ENCODE results near the gene DGKI. TPM values are rescaled to one million over a fixed set of nuclear protein-coding genes. Genes with fewer than 3 reads are reported as not detected.
A peak's percentile ranks its signal among the peaks of the same experiment; 100 is the strongest.

DGKI gene
- total and polyA plus RNA-seq, 2 of the 13 experiments (the other 11 are each of a cell fraction or from before 2014, with no cell fraction given): 0.09 to 0.17 TPM

DNA sequence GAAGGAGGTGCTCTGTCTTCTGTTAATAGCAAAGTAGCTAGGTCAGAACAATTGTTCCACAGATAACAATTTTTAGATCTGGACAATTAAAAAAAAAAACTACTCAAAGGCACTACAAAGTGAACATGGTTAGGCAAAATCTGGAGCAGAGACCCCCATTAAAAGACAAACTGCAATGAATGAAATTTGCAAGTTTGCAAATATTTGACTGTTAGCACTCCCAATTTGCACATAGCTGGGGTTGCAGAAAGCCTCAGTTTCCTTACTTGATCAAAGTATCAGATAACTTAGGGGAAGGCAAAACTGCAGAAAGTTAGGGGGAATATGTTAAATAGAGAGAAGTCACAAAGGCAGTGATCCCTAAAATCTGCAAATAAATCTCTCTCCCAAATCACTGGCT lies 68.3 kb downstream of the DGKI start:
- Histone ChIP-seq H3K4me2 (ENCODE audit: low read depth, low read length) (no peak overlapping the region), H2AFZ (ENCODE audit: low read length) (no peak overlapping the region), H4K20me1 (ENCODE audit: insufficient read depth, low read length) (no peaks in the 10 kb centered on the region), H3K79me2 (ENCODE audit: insufficient read depth, low read length) (no peaks in the 10 kb centered on the region), H3K36me3 (replicated peaks in 1 of 2; ENCODE audit: control insufficient read depth in 1 of 2, insufficient read depth in 2 of 2, low read length in 2 of 2) (no peaks in the 10 kb centered on the region), H3K27ac (ENCODE audit: extremely low read length, insufficient read depth, low read length) (no peak overlapping the region), H3K4me1 (ENCODE audit: insufficient read depth, low read length) (no peaks in the 10 kb centered on the region), H3K9me3 (ENCODE audit: low read length) (no peaks in the 10 kb centered on the region), H3K27me3 (ENCODE audit: control insufficient read depth in 1 of 2, insufficient read depth in 2 of 2, low read length in 2 of 2) (peaks cover 0 to 11% of the 10 kb centered on the region in 2 experiments; a peak in 3 of 5 replicates), H3K9ac (ENCODE audit: insufficient read depth, low read depth, low read length) (no peak overlapping the region), H3K4me3 (replicated peaks in 1 of 3; ENCODE audit: insufficient read depth in 1 of 3, low read depth in 2 of 3, low read length in 3 of 3) (no peak overlapping the region)
- no peak for FAIRE-seq
- ATAC-seq: no peak
- ChIA-PET POLR2A (no interaction called here), CTCF (ENCODE audit: low intra/inter-chr PET ratio, low total read pairs) (no interaction called here)
- no TSS peak for BruUV-seq (replicated peaks)
- no peak for DNase-seq (ENCODE audit: low spot score)
- intact Hi-C loops (cut with micrococcal nuclease; ENCODE audit: unreplicated experiment) (no loop called here), in situ Hi-C loops (cut with HindIII; ENCODE audit: extremely low pct_ligation_motif_present, low pct_unique_long_range_greater_than_20kb) (no loop called here)
- TF ChIP-seq ZNF816 (CRISPR knock-in tag; IDR thresholded peaks at IDR 0.05; ENCODE audit: borderline replicate concordance) (no peak), ZNF570 (CRISPR knock-in tag; IDR thresholded peaks at IDR 0.05; ENCODE audit: borderline replicate concordance) (no peak), HOXA5 (CRISPR knock-in tag; IDR thresholded peaks at IDR 0.05) (no peak), SRSF9 (IDR thresholded peaks at IDR 0.05; ENCODE audit: borderline replicate concordance, insufficient read depth, low read depth, low read length, poor library complexity, severe bottlenecking) (no peak), ZNF292 (CRISPR knock-in tag; IDR thresholded peaks at IDR 0.05; ENCODE audit: borderline replicate concordance, low read depth) (no peak), ZNF749 (CRISPR knock-in tag; IDR thresholded peaks at IDR 0.05; ENCODE audit: borderline replicate concordance) (no peak), EED (CRISPR knock-in tag; IDR thresholded peaks at IDR 0.05) (no peak), NKX3-1 (CRISPR knock-in tag; IDR thresholded peaks at IDR 0.05) (no peak), MAFK (conservative IDR thresholded peaks at IDR 0.05 in 1 of 2, IDR thresholded peaks at IDR 0.05 in 1 of 2; ENCODE audit: low read length in 2 of 2) (peak; percentile 55 to 68)
- TF ChIP-seq, protein P1, sequence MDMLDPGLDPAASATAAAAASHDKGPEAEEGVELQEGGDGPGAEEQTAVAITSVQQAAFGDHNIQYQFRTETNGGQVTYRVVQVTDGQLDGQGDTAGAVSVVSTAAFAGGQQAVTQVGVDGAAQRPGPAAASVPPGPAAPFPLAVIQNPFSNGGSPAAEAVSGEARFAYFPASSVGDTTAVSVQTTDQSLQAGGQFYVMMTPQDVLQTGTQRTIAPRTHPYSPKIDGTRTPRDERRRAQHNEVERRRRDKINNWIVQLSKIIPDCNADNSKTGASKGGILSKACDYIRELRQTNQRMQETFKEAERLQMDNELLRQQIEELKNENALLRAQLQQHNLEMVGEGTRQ (IDR thresholded peaks at IDR 0.05; ENCODE audit: low read depth, low read length): no peak
- TF ChIP-seq, protein P1 (CRISPR knock-in tag; IDR thresholded peaks at IDR 0.05; ENCODE audit: borderline replicate concordance): no peak
- TF ChIP-seq, protein P2, sequence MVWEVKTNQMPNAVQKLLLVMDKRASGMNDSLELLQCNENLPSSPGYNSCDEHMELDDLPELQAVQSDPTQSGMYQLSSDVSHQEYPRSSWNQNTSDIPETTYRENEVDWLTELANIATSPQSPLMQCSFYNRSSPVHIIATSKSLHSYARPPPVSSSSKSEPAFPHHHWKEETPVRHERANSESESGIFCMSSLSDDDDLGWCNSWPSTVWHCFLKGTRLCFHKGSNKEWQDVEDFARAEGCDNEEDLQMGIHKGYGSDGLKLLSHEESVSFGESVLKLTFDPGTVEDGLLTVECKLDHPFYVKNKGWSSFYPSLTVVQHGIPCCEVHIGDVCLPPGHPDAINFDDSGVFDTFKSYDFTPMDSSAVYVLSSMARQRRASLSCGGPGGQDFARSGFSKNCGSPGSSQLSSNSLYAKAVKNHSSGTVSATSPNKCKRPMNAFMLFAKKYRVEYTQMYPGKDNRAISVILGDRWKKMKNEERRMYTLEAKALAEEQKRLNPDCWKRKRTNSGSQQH (CRISPR knock-in tag; IDR thresholded peaks at IDR 0.05; ENCODE audit: low read depth): no peak
- TF ChIP-seq, protein P3, sequence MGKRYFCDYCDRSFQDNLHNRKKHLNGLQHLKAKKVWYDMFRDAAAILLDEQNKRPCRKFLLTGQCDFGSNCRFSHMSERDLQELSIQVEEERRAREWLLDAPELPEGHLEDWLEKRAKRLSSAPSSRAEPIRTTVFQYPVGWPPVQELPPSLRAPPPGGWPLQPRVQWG (CRISPR knock-in tag; IDR thresholded peaks at IDR 0.05; ENCODE audit: borderline replicate concordance, low read depth): no peak
- TF ChIP-seq, protein P4, sequence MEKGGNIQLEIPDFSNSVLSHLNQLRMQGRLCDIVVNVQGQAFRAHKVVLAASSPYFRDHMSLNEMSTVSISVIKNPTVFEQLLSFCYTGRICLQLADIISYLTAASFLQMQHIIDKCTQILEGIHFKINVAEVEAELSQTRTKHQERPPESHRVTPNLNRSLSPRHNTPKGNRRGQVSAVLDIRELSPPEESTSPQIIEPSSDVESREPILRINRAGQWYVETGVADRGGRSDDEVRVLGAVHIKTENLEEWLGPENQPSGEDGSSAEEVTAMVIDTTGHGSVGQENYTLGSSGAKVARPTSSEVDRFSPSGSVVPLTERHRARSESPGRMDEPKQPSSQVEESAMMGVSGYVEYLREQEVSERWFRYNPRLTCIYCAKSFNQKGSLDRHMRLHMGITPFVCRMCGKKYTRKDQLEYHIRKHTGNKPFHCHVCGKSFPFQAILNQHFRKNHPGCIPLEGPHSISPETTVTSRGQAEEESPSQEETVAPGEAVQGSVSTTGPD (CRISPR knock-in tag; IDR thresholded peaks at IDR 0.05): no peak
- TF ChIP-seq, protein P5, sequence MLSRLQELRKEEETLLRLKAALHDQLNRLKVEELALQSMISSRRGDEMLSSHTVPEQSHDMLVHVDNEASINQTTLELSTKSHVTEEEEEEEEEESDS (CRISPR knock-in tag; IDR thresholded peaks at IDR 0.05; ENCODE audit: borderline replicate concordance): no peak
- TF ChIP-seq, protein P6, sequence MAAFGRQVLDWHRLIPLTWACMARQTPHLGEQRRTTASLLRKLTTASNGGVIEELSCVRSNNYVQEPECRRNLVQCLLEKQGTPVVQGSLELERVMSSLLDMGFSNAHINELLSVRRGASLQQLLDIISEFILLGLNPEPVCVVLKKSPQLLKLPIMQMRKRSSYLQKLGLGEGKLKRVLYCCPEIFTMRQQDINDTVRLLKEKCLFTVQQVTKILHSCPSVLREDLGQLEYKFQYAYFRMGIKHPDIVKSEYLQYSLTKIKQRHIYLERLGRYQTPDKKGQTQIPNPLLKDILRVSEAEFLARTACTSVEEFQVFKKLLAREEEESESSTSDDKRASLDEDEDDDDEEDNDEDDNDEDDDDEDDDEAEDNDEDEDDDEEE (CRISPR knock-in tag; IDR thresholded peaks at IDR 0.05): no peak
- TF ChIP-seq, protein P7, sequence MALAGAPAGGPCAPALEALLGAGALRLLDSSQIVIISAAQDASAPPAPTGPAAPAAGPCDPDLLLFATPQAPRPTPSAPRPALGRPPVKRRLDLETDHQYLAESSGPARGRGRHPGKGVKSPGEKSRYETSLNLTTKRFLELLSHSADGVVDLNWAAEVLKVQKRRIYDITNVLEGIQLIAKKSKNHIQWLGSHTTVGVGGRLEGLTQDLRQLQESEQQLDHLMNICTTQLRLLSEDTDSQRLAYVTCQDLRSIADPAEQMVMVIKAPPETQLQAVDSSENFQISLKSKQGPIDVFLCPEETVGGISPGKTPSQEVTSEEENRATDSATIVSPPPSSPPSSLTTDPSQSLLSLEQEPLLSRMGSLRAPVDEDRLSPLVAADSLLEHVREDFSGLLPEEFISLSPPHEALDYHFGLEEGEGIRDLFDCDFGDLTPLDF (CRISPR knock-in tag; IDR thresholded peaks at IDR 0.05): no peak
